NCI-H1436 (cell line): ENCODE results near the gene CFAP43.

Experiments used
- DNase-seq: peaks from one replicate; lab custom pipeline; 2025; lab: John Stamatoyannopoulos, UW

CFAP43 gene

GRCh38 chr10:104139221-104139620 lies 92.9 kb downstream of the CFAP43 start:
- no peak for DNase-seq

- no peak for DNase-seq
Observed at GRCh38 chr10:104138131-104138530, 94.0 kb downstream of the CFAP43 start.

- no peak for DNase-seq
Observed at GRCh38 chr10:104130041-104130440, 102.1 kb downstream of the CFAP43 start.

GRCh38 chr10:104128214-104128613 lies 104.0 kb downstream of the CFAP43 start:
- no peak for DNase-seq

GRCh38 chr10:104127411-104127810 lies 104.8 kb downstream of the CFAP43 start:
- DNase-seq, result peak; percentile 13

GRCh38 chr10:104123397-104123796 lies 108.8 kb downstream of the CFAP43 start:
- DNase-seq, result no peak

- DNase-seq, result no peak
Observed at GRCh38 chr10:104122225-104123107, 109.7 kb downstream of the CFAP43 start.

GRCh38 chr10:104121485-104122224 lies 110.5 kb downstream of the CFAP43 start, which contains the start of gene SFR1:
TSS of gene SFR1 (plus strand) at chr10:104122171. CDS start at chr10:104122184, 13 bp downstream.
- DNase-seq, result peak; percentile 97

- DNase-seq, result peak; percentile 23
Observed at GRCh38 chr10:104120903-104121484, 111.2 kb downstream of the CFAP43 start.

GRCh38 chr10:104120512-104120902 lies 111.7 kb downstream of the CFAP43 start:
- DNase-seq, result no peak

GRCh38 chr10:104119996-104120395 lies 112.2 kb downstream of the CFAP43 start:
- no peak for DNase-seq

GRCh38 chr10:104117839-104118323 lies 114.3 kb downstream of the CFAP43 start:
- DNase-seq, result peak; percentile 38

- no peak for DNase-seq
Observed at GRCh38 chr10:104113376-104113956, 118.7 kb downstream of the CFAP43 start.

GRCh38 chr10:104109908-104110662 lies 122.1 kb downstream of the CFAP43 start:
- DNase-seq, result no peak

- no peak for DNase-seq
Observed at GRCh38 chr10:104104926-104105325, 127.2 kb downstream of the CFAP43 start.

- DNase-seq, result no peak
Observed at GRCh38 chr10:104104418-104104817, 127.7 kb downstream of the CFAP43 start.

- no peak for DNase-seq
Observed at GRCh38 chr10:104103956-104104355, 128.2 kb downstream of the CFAP43 start.

- DNase-seq, result no peak
Observed at GRCh38 chr10:104101902-104102301, 130.3 kb downstream of the CFAP43 start.

- no peak for DNase-seq
Observed at GRCh38 chr10:104100795-104101194, 131.4 kb downstream of the CFAP43 start.

GRCh38 chr10:104099941-104100340 lies 132.2 kb downstream of the CFAP43 start:
- DNase-seq, result no peak

- DNase-seq, result no peak
Observed at GRCh38 chr10:104099269-104099668, 132.9 kb downstream of the CFAP43 start.
